Naive thymus-derived CD8-positive, alpha-beta T cell (primary cell): ENCODE results near the gene TMEM200A. TPM values are rescaled to one million over a fixed set of nuclear protein-coding genes. Genes with fewer than 3 reads are reported as not detected.

Source experiments
- ATAC-seq, 2 donors: fragments of 150-1000 bp; cut with Tn5 transposase in 1 of 2; sonication (Bioruptor Pico), chemical (Tn5 transposase) in 1 of 2; 1 replicate in 1 of 2; 2 replicates in 1 of 2; pipeline ENCODE4 v1.10.0; 2021; ENCODE audit warnings: mild to moderate bottlenecking in 2 of 2, moderate library complexity in 2 of 2
- POLR2A ChIA-PET: fragments of 350-600 bp; sonication (Branson Sonifier 250); formaldehyde crosslinking; loops from one replicate; lab custom pipeline; 2021; ENCODE audit warnings: antibody characterized with exemption; lab: Charles Lee
- DNase-seq, 10 donors: peaks; one replicate each; pipeline versions ENCODE4 v3.0.0 to v3.0.0-alpha.2; 2020 to 2022
- H3K27ac Mint-ChIP-seq, 10 donors: one replicate each; pipeline ENCODE4 v1.8.0; 2020 to 2022; ENCODE audit warnings: mild to moderate bottlenecking in 10 of 10, mixed read lengths in 10 of 10, moderate library complexity in 4 of 10, inconsistent platforms in 1 of 10
- H3K27me3 Mint-ChIP-seq, 5 donors: one replicate each; pipeline ENCODE4 v1.8.0; 2021 to 2022; ENCODE audit warnings: mixed read lengths in 5 of 5
- H3K36me3 Mint-ChIP-seq, 3 donors: one replicate each; pipeline ENCODE4 v1.8.0; 2020 to 2022; ENCODE audit warnings: mixed read lengths in 3 of 3, mild to moderate bottlenecking in 2 of 3, inconsistent platforms in 1 of 3
- H3K4me1 Mint-ChIP-seq, 4 donors: one replicate each; pipeline ENCODE4 v1.8.0; 2021 to 2022; ENCODE audit warnings: mixed read lengths in 4 of 4
- H3K4me3 Mint-ChIP-seq, 10 donors: one replicate each; pipeline ENCODE4 v1.8.0; 2020 to 2022; ENCODE audit warnings: mild to moderate bottlenecking in 10 of 10, mixed read lengths in 10 of 10, moderate library complexity in 6 of 10, inconsistent platforms in 1 of 10
- H3K9me3 Mint-ChIP-seq, 9 donors: one replicate each; pipeline ENCODE4 v1.8.0; 2020 to 2022; ENCODE audit warnings: mixed read lengths in 9 of 9, mild to moderate bottlenecking in 3 of 9, inconsistent platforms in 1 of 9, moderate library complexity in 1 of 9
- polyA plus RNA-seq, 3 donors: library from polyadenylated mRNA; unstranded; fragments of 300-500 nt; fragmentation: Illumina TruSeq; gene quantifications; one replicate each; pipeline ENCODE4 v1.2.3, GENCODE V29; 2021
- total RNA-seq, 8 experiments: library from RNA in 2 of 8; stranded (reverse) in 2 of 8; gene quantifications; one replicate each; pipeline ENCODE4 v1.2.3 and lab custom pipeline; 2021 to 2026

TMEM200A gene
- total and polyA plus RNA-seq, 5 experiments from 2014 or later = 0.14 TPM; not detected in 4

DNA sequence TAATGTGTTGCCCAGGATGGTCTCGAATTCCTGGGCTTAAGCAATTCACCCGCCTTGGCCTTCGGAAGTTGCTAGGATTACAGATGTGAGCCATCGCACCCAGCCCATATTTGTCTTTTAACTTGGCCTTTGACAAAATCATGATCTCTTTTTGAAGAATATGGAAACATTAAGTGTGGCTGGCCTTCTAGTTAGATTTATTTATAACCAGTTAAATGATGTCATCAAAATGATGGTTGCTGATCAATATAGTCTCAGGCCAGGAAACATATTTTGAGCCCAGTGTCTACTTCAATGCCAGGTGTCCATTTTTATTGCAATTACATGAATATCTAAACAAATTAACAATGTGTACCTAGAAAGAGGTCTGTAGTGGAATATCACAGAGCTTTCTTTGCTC lies 69.4 kb downstream of the TMEM200A start:
- POLR2A ChIA-PET = no interaction called here
- Mint-ChIP-seq H3K27me3 (peaks cover 0 to 7% (median 0%) of the 10 kb centered on the region in 5 donors), H3K4me3 (no peak overlapping the region), H3K9me3 (peaks cover 0 to 10% (median 0%) of the 10 kb centered on the region in 9 donors), H3K27ac (no peak overlapping the region), H3K4me1 (peaks cover 0 to 5% (median under 1%) of the 10 kb centered on the region in 4 donors), H3K36me3 (peaks cover 0 to 7% (median 0%) of the 10 kb centered on the region in 3 donors)
- ATAC-seq = no peak
- DNase-seq = no peak

DNA sequence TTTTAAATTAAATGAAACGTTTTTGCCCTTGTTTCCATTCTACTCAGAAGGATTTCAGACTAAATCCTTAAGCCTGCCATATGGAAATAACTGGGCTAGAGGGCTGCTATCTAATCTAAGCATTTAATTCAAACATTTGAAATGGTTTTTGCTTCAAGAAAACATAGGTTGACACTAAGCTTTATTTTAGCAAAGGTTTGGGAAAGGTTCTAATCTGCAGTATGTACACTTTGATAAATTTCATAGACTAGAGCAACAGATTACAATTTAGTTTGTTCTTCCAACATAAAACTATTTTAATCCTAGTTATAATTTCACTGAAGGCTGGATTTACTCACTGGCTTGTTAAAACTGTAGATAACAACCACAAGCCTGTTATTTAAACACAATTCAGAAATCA lies 72.1 kb downstream of the TMEM200A start:
- DNase-seq = no peak
- ATAC-seq = no peak
- Mint-ChIP-seq H3K4me3 (no peak overlapping the region), H3K9me3 (peaks cover 0 to 10% (median 0%) of the 10 kb centered on the region in 9 donors), H3K27me3 (peaks cover 0 to 7% (median 0%) of the 10 kb centered on the region in 5 donors), H3K4me1 (peaks cover 0 to 5% (median under 1%) of the 10 kb centered on the region in 4 donors), H3K27ac (no peak overlapping the region), H3K36me3 (peaks cover 0 to 7% (median 0%) of the 10 kb centered on the region in 3 donors)
- POLR2A ChIA-PET = no interaction called here

DNA sequence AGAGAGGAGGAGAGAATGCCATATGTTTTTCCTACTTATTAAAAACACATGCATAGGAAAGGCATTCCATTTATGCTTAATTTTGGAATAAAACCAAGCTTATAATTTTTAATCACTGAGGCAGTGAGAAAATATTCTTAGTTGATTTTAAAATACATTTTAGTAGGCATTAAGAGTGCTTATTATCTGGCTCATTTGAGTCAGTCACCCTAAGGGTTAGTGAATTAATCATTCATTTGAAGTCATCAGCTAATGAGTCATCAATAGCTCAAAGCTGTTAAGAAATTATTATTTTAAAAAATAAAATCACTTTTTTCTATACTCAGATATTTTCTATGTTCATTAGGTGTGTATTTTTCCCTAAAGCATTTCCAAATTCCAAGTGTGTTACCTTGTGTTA lies 81.6 kb downstream of the TMEM200A start:
- ATAC-seq (no peak), DNase-seq (no peak)
- Mint-ChIP-seq H3K27ac (no peak overlapping the region), H3K4me1 (no peaks in the 10 kb centered on the region), H3K36me3 (no peaks in the 10 kb centered on the region), H3K4me3 (no peak overlapping the region), H3K9me3 (peaks cover 0 to 3% (median 0%) of the 10 kb centered on the region in 9 donors), H3K27me3 (no peaks in the 10 kb centered on the region)
- POLR2A ChIA-PET = no interaction called here

DNA sequence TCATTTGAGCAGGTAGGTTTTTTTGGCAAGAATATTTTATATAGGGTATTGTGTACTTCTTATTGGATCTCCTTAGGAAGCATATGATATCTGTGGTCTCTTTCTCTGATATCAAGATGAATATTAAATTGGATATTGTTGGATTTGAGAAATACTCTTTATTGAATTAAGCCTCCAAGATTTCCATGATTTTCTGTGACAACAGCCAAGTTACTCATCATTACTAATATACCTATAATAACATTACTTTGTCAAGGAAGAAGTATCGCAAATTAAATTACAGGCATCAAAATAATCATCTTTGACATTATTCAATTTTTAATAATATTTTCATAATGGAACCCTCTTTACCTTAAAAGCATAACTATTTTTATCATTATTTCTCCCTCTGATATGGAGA lies 86.5 kb downstream of the TMEM200A start:
- POLR2A ChIA-PET = no interaction called here
- ATAC-seq (no peak), DNase-seq (no peak)
- Mint-ChIP-seq H3K9me3 (peaks cover 0 to 3% (median 0%) of the 10 kb centered on the region in 9 donors), H3K36me3 (no peaks in the 10 kb centered on the region), H3K27ac (no peak overlapping the region), H3K27me3 (peaks cover 0 to 3% (median 0%) of the 10 kb centered on the region in 5 donors), H3K4me1 (no peaks in the 10 kb centered on the region), H3K4me3 (no peak overlapping the region)

DNA sequence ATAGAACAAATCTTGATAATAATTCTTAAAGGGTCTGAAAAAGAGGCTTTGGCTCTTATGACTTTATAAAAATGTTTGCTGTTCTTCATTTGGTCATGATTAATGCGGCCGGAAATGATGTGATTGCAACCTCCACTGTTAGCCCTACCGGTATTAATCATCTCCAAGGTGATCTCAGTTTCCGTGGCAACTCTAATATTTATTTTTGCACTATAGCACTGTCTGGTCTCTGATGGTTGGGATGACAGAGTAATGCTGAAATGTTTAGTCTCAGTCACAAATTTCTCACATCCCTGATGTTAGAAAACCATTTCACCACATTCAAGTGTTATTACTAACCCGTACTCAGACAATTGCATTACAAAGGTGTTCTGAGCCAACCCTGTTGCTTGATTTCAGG lies 87.4 kb downstream of the TMEM200A start:
- Mint-ChIP-seq H3K27me3 (peaks cover 0 to 3% (median 0%) of the 10 kb centered on the region in 5 donors), H3K4me1 (peaks cover 0 to 8% (median under 1%) of the 10 kb centered on the region in 4 donors), H3K4me3 (no peak overlapping the region), H3K36me3 (no peaks in the 10 kb centered on the region), H3K9me3 (peaks cover 0 to 3% (median 0%) of the 10 kb centered on the region in 9 donors), H3K27ac (no peak overlapping the region)
- no peak for ATAC-seq
- POLR2A ChIA-PET = no interaction called here
- no peak for DNase-seq

DNA sequence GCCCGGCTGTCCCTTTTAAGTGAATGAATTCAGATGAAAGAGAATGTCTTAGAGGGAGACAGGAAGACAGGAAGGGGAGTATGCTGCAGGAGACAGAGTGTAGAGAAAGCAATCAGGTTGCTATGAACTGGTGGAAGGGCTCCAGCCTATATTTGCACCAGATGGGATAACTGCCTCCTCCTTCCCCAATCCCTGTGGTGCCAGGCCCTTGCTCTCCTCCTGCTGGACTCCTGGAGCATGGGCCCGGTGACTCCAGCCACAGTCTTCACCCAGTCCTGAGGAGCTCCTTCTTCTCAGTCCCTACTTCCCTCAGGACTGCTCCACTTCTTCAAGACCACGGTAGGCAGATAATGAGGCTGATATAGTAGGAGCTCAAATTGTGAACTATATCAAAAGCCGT lies 91.8 kb downstream of the TMEM200A start:
- ATAC-seq (no peak), DNase-seq (no peak)
- Mint-ChIP-seq H3K27ac (no peak overlapping the region), H3K9me3 (no peaks in the 10 kb centered on the region), H3K4me3 (no peak overlapping the region), H3K4me1 (peaks cover 0 to 15% (median 4%) of the 10 kb centered on the region in 4 donors), H3K27me3 (peaks cover 0 to 5% (median 0%) of the 10 kb centered on the region in 5 donors), H3K36me3 (no peaks in the 10 kb centered on the region)
- POLR2A ChIA-PET = no interaction called here

DNA sequence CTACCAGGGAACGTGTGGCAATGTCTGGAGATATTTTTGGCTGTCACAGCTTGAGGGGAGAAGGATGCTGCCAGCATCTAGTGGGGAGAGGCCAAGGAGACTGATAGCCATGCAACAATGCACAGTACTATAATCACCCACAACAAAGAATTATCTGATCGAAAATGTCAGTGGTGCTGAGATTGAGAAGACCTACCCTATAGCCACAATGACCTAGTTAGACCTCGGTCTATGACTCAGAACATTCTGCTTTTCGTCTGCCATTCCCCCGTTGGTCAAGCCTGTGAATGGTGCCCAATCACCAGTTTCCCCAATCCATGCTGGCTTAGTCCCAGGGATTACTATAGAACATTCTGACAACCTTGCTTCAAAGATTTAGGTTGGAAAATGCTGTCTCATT lies 93.5 kb downstream of the TMEM200A start:
- Mint-ChIP-seq H3K27me3 (peaks cover 0 to 4% (median 0%) of the 10 kb centered on the region in 5 donors), H3K27ac (no peak overlapping the region), H3K36me3 (no peaks in the 10 kb centered on the region), H3K9me3 (no peaks in the 10 kb centered on the region), H3K4me1 (peaks cover 0 to 15% (median 4%) of the 10 kb centered on the region in 4 donors), H3K4me3 (no peak overlapping the region)
- POLR2A ChIA-PET = no interaction called here
- ATAC-seq (no peak), DNase-seq (no peak)

DNA sequence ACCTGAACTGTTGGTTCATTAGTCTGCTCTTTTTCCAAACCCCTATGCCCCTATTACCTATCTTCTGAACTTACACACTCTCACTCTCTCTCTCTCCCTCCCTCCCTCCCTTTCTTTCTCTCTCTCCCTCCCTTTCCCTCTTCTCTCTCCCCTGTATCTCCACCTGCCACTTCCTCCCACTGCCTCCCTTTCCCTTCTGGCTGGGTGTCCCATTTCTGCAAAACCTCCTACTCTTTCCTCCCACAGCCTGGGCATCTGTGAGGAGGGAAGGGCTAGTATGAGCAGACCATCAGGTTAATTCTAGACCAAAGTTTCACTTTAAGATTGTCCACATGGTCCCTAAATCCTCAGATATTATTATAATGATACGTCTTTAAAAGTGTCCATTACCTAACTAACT lies 95.1 kb downstream of the TMEM200A start:
- Mint-ChIP-seq H3K27ac (no peak overlapping the region), H3K4me3 (no peak overlapping the region), H3K4me1 (peaks cover 0 to 20% (median 6%) of the 10 kb centered on the region in 4 donors), H3K9me3 (no peaks in the 10 kb centered on the region), H3K27me3 (peaks cover 0 to 3% (median 0%) of the 10 kb centered on the region in 5 donors), H3K36me3 (peaks cover 0 to 4% (median 0%) of the 10 kb centered on the region in 3 donors)
- no peak for ATAC-seq
- POLR2A ChIA-PET = no interaction called here
- DNase-seq = no peak

DNA sequence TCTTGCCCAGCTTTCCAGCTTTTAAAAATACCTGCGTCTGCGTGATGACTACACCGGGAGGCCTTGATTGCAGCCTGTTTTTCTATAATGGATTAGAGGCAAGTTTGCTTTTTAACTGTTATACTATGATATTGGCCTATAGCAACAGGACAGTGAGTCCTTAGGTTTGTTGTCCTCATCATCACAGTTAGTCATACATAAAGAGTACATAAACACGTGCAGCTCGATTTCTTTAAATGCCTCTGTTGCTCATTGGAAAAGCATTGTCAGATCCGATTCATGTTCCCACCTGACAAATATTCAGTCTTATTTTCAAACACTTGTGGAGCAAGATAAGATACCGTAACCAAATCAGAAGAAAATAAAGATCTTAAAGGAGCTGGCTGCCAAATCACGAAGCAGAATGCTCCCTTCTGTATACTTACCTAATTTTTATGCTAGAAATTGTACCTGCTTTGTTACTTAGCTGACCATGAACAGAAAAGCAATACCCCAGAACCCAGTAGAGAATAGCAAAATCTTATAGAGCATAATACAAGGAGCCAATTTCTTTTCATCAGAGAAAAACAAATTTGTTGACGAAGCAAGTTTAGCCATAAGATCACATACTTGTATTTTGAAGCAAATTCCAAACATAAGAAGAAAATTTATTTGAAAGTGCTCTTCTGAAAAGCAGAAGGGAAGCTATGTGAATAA lies 100.4 kb downstream of the TMEM200A start:
- H3K36me3 Mint-ChIP-seq = peaks cover 0 to 4% (median 0%) of the 10 kb centered on the region in 3 donors
- POLR2A ChIA-PET = no interaction called here
- H3K27me3 Mint-ChIP-seq = no peaks in the 10 kb centered on the region
- H3K9me3 Mint-ChIP-seq = no peaks in the 10 kb centered on the region
- ATAC-seq (no peak), DNase-seq (no peak)
- peaks cover 5 to 28% (median 13%) of the 10 kb centered on the region in 4 donors for H3K4me1 Mint-ChIP-seq
- no peak overlapping the region for H3K27ac Mint-ChIP-seq
- H3K4me3 Mint-ChIP-seq = no peak overlapping the region

DNA sequence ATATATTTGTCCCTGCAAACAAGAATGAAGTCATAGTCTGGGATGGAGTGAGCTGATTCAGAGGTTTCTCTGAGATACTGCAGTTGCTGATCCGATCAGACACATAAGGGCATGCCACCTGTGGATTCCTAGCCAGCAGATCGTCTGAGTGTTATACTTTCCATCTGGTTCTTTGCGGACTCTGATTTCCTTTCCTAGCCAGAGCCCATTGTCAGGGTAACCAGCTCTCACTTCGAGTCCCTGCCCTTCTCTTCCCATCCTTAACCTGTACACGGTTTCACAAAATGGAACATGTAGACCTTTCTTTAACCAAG lies 100.9 kb downstream of the TMEM200A start:
- peaks cover 5 to 25% (median 12%) of the 10 kb centered on the region in 4 donors for H3K4me1 Mint-ChIP-seq
- no peaks in the 10 kb centered on the region for H3K27me3 Mint-ChIP-seq
- no peak overlapping the region for H3K27ac Mint-ChIP-seq
- POLR2A ChIA-PET = no interaction called here
- ATAC-seq (no peak), DNase-seq (no peak)
- no peak overlapping the region for H3K4me3 Mint-ChIP-seq
- peaks cover 0 to 4% (median 0%) of the 10 kb centered on the region in 3 donors for H3K36me3 Mint-ChIP-seq
- no peaks in the 10 kb centered on the region for H3K9me3 Mint-ChIP-seq

DNA sequence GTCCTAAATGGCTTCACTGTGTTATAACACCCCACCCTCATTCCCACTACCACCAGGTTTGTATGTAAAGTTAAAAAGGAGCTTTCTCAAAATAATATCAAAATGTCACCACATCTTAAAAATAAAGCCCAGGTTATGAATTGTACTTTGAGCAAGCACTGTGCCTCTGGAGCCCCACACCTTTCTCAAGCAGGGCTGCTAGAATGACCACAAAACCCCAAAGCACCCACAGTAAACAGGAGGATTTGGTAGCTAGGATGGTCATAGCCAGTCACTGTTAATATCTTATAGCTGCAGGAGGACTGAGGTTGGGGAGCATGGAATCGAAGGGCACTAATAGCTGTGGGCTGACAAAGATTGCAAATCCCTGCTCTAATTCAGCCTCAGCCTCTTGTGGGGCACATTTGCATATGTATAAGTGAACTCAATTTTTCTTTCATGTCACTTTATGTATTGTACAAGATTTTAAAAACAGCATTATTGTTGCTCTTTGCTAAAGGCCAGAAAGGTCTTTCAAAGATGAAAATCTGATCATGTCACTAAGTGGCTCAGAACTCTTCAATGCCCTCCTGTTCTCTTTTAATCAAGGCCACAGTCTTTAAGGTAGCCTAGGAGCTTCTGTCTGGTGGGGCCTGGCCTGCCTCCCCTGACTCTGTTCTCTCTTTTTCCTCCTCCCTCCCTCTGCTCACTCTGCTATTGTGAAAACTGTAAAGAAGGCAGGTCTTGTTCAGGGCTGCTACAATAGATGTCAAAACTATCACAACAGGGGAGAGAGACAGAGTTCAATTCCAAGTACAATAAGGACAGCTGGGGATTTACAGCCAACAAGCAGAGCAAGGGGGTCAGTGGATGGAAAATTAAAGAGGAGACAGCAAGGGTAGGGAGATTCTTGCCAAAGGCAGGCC lies 101.6 kb downstream of the TMEM200A start:
- Mint-ChIP-seq H3K27me3 (no peaks in the 10 kb centered on the region), H3K27ac (peak overlapping the region in 1 of 10 donors; percentile 36), H3K36me3 (peaks cover 0 to 11% (median 0%) of the 10 kb centered on the region in 3 donors), H3K9me3 (peaks cover 0 to 4% (median 0%) of the 10 kb centered on the region in 9 donors), H3K4me1 (peaks cover 5 to 22% (median 11%) of the 10 kb centered on the region in 4 donors), H3K4me3 (no peak overlapping the region)
- no peak for DNase-seq
- POLR2A ChIA-PET = no interaction called here
- ATAC-seq = no peak

DNA sequence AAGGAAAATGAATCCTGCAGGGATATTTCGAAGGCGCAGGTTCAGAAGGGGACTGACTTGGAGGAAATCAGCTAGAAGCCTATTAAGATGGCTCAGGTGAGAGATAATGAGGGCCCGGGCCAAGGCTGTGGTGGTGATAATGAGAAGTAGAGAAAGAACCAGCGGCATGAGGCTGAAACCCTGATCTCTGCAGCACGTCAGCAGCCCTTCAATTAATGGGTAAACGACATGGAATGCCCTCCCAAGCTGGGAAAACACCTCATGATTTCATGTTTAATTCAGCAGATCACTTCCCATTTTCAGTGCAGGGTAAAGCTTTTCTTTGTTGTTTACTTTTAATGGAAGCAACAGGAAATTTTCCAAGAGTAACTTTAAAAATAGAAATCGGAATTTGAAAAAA lies 104.9 kb downstream of the TMEM200A start:
- no peak overlapping the region for H3K27ac Mint-ChIP-seq
- H3K36me3 Mint-ChIP-seq = peaks cover 0 to 11% (median 0%) of the 10 kb centered on the region in 3 donors
- ATAC-seq (no peak), DNase-seq (no peak)
- POLR2A ChIA-PET = no interaction called here
- H3K4me3 Mint-ChIP-seq = no peak overlapping the region
- H3K27me3 Mint-ChIP-seq = no peaks in the 10 kb centered on the region
- peaks cover 0 to 9% (median 3%) of the 10 kb centered on the region in 9 donors for H3K9me3 Mint-ChIP-seq
- peaks cover 5 to 17% (median 9%) of the 10 kb centered on the region in 4 donors for H3K4me1 Mint-ChIP-seq

DNA sequence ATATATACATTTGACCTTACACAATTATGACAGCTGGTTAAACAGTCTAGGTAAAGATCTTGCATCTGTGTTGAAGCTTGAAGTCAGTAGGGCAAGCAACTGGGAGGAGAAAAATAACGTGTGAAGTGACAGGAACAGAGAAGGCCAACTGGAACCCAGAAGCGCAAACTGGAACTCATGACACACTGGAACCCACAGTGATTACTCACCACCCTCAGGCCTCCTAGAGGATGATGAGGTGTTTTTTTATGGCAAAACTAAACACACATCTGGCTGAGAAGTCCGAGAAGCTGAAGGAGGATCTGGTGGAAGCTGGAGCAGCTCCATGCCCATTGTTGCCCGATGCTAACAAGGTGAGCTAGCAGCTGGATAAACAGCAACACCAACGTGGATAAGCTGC lies 108.1 kb downstream of the TMEM200A start:
- Mint-ChIP-seq H3K27me3 (no peaks in the 10 kb centered on the region), H3K36me3 (peaks cover 0 to 20% (median 13%) of the 10 kb centered on the region in 3 donors), H3K27ac (no peak overlapping the region), H3K9me3 (peaks cover 0 to 24% (median 6%) of the 10 kb centered on the region in 9 donors), H3K4me1 (peaks cover 0 to 4% (median 0%) of the 10 kb centered on the region in 4 donors), H3K4me3 (no peak overlapping the region)
- no peak for ATAC-seq
- DNase-seq = no peak
- POLR2A ChIA-PET = no interaction called here
